Caco-2 (cell line): ENCODE measurements around the gene KLC4. TPM values are rescaled to one million over a fixed set of nuclear protein-coding genes. Genes with fewer than 3 reads are reported as not detected.

Experiments
- BruUV-seq: library from RNA; stranded (reverse); fragments of 400-500 nt; replicated peaks from 2 replicates; lab custom pipeline; 2021; lab: Mats Ljungman, UMichigan
- CTCF ChIA-PET: fragments of 300-600 bp; sonication (Branson Sonifier 250); formaldehyde crosslinking; loops from one replicate; lab custom pipeline; 2022; ENCODE audit warnings: antibody characterized with exemption; lab: Charles Lee
- POLR2A ChIA-PET: fragments of 300-600 bp; sonication (Branson Sonifier 250); formaldehyde crosslinking; loops from one replicate; lab custom pipeline; 2022; ENCODE audit warnings: antibody characterized with exemption; lab: Charles Lee
- DNase-seq, 2 experiments: peaks; one replicate each; pipeline versions ENCODE4 v3.0.0 to v3.0.0-alpha.2; 2020 to 2022
- H3K27me3 ChIP-seq: replicated peaks from 2 replicates; pipeline ENCODE4 v1.6.0; 2011; ENCODE audit warnings: low read length; ENCODE audit not compliant: control insufficient read depth, insufficient read depth
- H3K36me3 ChIP-seq: 2 replicates; pipeline ENCODE4 v1.5.1; 2011; ENCODE audit warnings: low read length; ENCODE audit not compliant: control insufficient read depth, insufficient read depth
- H3K4me1 ChIP-seq: fragments of 250-450 bp; sonication (Bioruptor Pico); 2 replicates; pipeline ENCODE4 v1.5.1; 2020; ENCODE audit warnings: mild to moderate bottlenecking
- H3K4me3 ChIP-seq: 2 replicates; pipeline ENCODE4 v1.5.1; 2011; ENCODE audit warnings: low read depth, mild to moderate bottlenecking, control low read depth, low read length
- H3K9me3 ChIP-seq: fragments of 250-450 bp; sonication (Bioruptor Pico); 2 replicates; pipeline ENCODE4 v1.5.1; 2020; ENCODE audit warnings: mild to moderate bottlenecking, moderate library complexity
- H3K27ac Mint-ChIP-seq: one replicate; pipeline ENCODE4 v1.8.0; 2022; ENCODE audit warnings: mixed read lengths; ENCODE audit not compliant: unreplicated experiment
- H3K27me3 Mint-ChIP-seq: one replicate; pipeline ENCODE4 v1.8.0; 2022; ENCODE audit warnings: mixed read lengths; ENCODE audit not compliant: insufficient read depth, unreplicated experiment
- H3K36me3 Mint-ChIP-seq: one replicate; pipeline ENCODE4 v1.8.0; 2022; ENCODE audit warnings: mild to moderate bottlenecking, mixed read lengths; ENCODE audit not compliant: insufficient read depth, unreplicated experiment
- H3K4me1 Mint-ChIP-seq: one replicate; pipeline ENCODE4 v1.8.0; 2022; ENCODE audit warnings: low read depth, mixed read lengths; ENCODE audit not compliant: unreplicated experiment
- H3K4me3 Mint-ChIP-seq: one replicate; pipeline ENCODE4 v1.8.0; 2022; ENCODE audit warnings: mild to moderate bottlenecking, moderate library complexity, mixed read lengths; ENCODE audit not compliant: unreplicated experiment
- H3K9me3 Mint-ChIP-seq: one replicate; pipeline ENCODE4 v1.8.0; 2022; ENCODE audit warnings: mixed read lengths; ENCODE audit not compliant: unreplicated experiment
- CTCF ChIP-seq, 2 experiments: fragments of 200-600 bp in 1 of 2; IDR thresholded peaks; 1 replicate in 1 of 2; 2 replicates in 1 of 2; pipeline versions ENCODE4 v1.5.1 to v1.8.0; 2011 to 2022; ENCODE audit warnings: antibody characterized with exemption in 1 of 2, control low read depth in 1 of 2, inconsistent platforms in 1 of 2, low read depth in 1 of 2, low read length in 1 of 2, mild to moderate bottlenecking in 1 of 2, moderate library complexity in 1 of 2; ENCODE audit not compliant: insufficient read depth in 1 of 2, severe bottlenecking in 1 of 2, unreplicated experiment in 1 of 2
- intact Hi-C: fragments of 100-400 bp; cut with micrococcal nuclease; formaldehyde crosslinking; loops from one replicate; pipeline ENCODE4 v1.10.0; 2022; ENCODE audit not compliant: unreplicated experiment
- total RNA-seq: library from RNA; stranded (reverse); gene quantifications from 2 replicates; pipeline ENCODE4 v1.2.3, GENCODE V29; 2022

KLC4 gene
- total RNA-seq, 1 experiment from 2014 or later = 47.7 TPM

- Mint-ChIP-seq H3K36me3 (peaks cover 10% of the 10 kb centered on the region), H3K27ac (peak overlapping the region; percentile 87), H3K4me3 (peak overlapping the region; percentile 19), H3K27me3 (no peaks in the 10 kb centered on the region), H3K9me3 (no peaks in the 10 kb centered on the region), H3K4me1 (peaks cover 29% of the 10 kb centered on the region)
- Histone ChIP-seq H3K4me3 (no peak overlapping the region), H3K9me3 (no peaks in the 10 kb centered on the region), H3K4me1 (peaks cover 60% of the 10 kb centered on the region), H3K27me3 (no peaks in the 10 kb centered on the region), H3K36me3 (no peaks in the 10 kb centered on the region)
- no TSS peak for BruUV-seq
- intact Hi-C loops = no loop called here
- ChIA-PET POLR2A (interaction anchor here (0.6 to 1.4 kb wide), 2 partner anchors 17 to 20 kb away, joined by 8 to 17 read pairs; partner anchors contain the start of gene PTK7), CTCF (interaction anchor here (0.6 to 2.2 kb wide), 2 partner anchors 21 to 47 kb away, joined by 8 to 10 read pairs; no protein-coding TSS in a partner anchor)
- TF ChIP-seq CTCF (IDR thresholded peaks at IDR 0.05; ENCODE audit: insufficient read depth in 1 of 2, low read depth in 1 of 2, low read length in 1 of 2, severe bottlenecking in 1 of 2, unreplicated experiment in 1 of 2) = no peak
- DNase-seq = no peak
Observed at GRCh38 chr6:43095939-43096338, 36.5 kb downstream of the KLC4 start.

- ChIA-PET CTCF (interaction anchor here (0.6 to 2.2 kb wide), 4 partner anchors 22 to 47 kb away, joined by 3 to 10 read pairs (median 6); no protein-coding TSS in a partner anchor), POLR2A (interaction anchor here (0.6 to 1.4 kb wide), 2 partner anchors 17 to 20 kb away, joined by 8 to 17 read pairs; partner anchors contain the start of gene PTK7)
- peaks cover 10% of the 10 kb centered on the region for H3K36me3 Mint-ChIP-seq
- no peaks in the 10 kb centered on the region for H3K36me3 ChIP-seq
- no peaks in the 10 kb centered on the region for H3K9me3 ChIP-seq
- no peaks in the 10 kb centered on the region for H3K9me3 Mint-ChIP-seq
- peak; percentile 54 to 71 for DNase-seq
- no peaks in the 10 kb centered on the region for H3K27me3 Mint-ChIP-seq
- H3K27ac Mint-ChIP-seq = peak overlapping the region; percentile 87
- TF ChIP-seq CTCF (IDR thresholded peaks at IDR 0.05; ENCODE audit: insufficient read depth in 1 of 2, low read depth in 1 of 2, low read length in 1 of 2, severe bottlenecking in 1 of 2, unreplicated experiment in 1 of 2) = no peak
- no peak overlapping the region for H3K4me3 Mint-ChIP-seq
- H3K4me1 ChIP-seq = peaks cover 53% of the 10 kb centered on the region
- BruUV-seq = no TSS peak
- intact Hi-C loops = no loop called here
- H3K4me1 Mint-ChIP-seq = peaks cover 29% of the 10 kb centered on the region
- no peak overlapping the region for H3K4me3 ChIP-seq
- H3K27me3 ChIP-seq = no peaks in the 10 kb centered on the region
Observed at GRCh38 chr6:43096451-43097097, 37.1 kb downstream of the KLC4 start.

- Mint-ChIP-seq H3K9me3 (no peaks in the 10 kb centered on the region), H3K36me3 (peaks cover 10% of the 10 kb centered on the region), H3K27me3 (no peaks in the 10 kb centered on the region), H3K4me1 (peaks cover 29% of the 10 kb centered on the region), H3K27ac (peak overlapping the region; percentile 87), H3K4me3 (no peak overlapping the region)
- POLR2A ChIA-PET = no interaction called here
- intact Hi-C loops = no loop called here
- TF ChIP-seq CTCF (IDR thresholded peaks at IDR 0.05; ENCODE audit: insufficient read depth in 1 of 2, low read depth in 1 of 2, low read length in 1 of 2, severe bottlenecking in 1 of 2, unreplicated experiment in 1 of 2) = no peak
- BruUV-seq = no TSS peak
- Histone ChIP-seq H3K4me1 (peaks cover 48% of the 10 kb centered on the region), H3K36me3 (no peaks in the 10 kb centered on the region), H3K4me3 (no peak overlapping the region), H3K27me3 (no peaks in the 10 kb centered on the region), H3K9me3 (no peaks in the 10 kb centered on the region)
- DNase-seq = no peak
- CTCF ChIA-PET = interaction anchor here (0.6 to 2.2 kb wide), 4 partner anchors 30 to 314 kb away, joined by 3 to 8 read pairs (median 4); no protein-coding TSS in a partner anchor
Observed at GRCh38 chr6:43097098-43097489, 37.7 kb downstream of the KLC4 start.
